ENCODE results near the gene PEX14. TPM values are rescaled to one million over a fixed set of nuclear protein-coding genes. Genes with fewer than 3 reads are reported as not detected.

The PEX14 gene
- total and polyA plus RNA-seq, 9 of the 15 experiments (the other 6 are each of a cell fraction or from before 2014, with no cell fraction given) = 2.6 to 45.7 (median 22.7) TPM

- Histone ChIP-seq H3K4me3 (no peak overlapping the region), H3K36me3 (ENCODE audit: control insufficient read depth, insufficient read depth, low read length) (peaks cover 27% of the 10 kb centered on the region; the same call in 2 of the 3 replicates), H3K27me3 (ENCODE audit: control insufficient read depth in 2 of 2, insufficient read depth in 2 of 2, low read length in 2 of 2) (no peaks in the 10 kb centered on the region), H4K20me1 (replicated peaks; ENCODE audit: control insufficient read depth, insufficient read depth, low read length) (no peaks in the 10 kb centered on the region), H3K9ac (ENCODE audit: insufficient read depth in 1 of 2, low read depth in 2 of 2, low read length in 2 of 2) (no peak overlapping the region), H3K4me1 (replicated peaks in 1 of 2; ENCODE audit: control insufficient read depth in 2 of 2, insufficient read depth in 2 of 2, low read length in 2 of 2) (peaks cover 0 to 4% of the 10 kb centered on the region in 2 experiments; a peak in 1 of 5 replicates), H3K9me3 (replicated peaks; ENCODE audit: control insufficient read depth, insufficient read depth, low read depth, low read length) (no peaks in the 10 kb centered on the region), H3K27ac (ENCODE audit: extremely low read depth, low read depth, low read length) (no peak overlapping the region), H2AFZ (ENCODE audit: low read depth, low read length) (no peak overlapping the region), H3K9me1 (ENCODE audit: control insufficient read depth, insufficient read depth, low read length) (no peaks in the 10 kb centered on the region), H3K79me2 (ENCODE audit: control insufficient read depth, insufficient read depth, low read length) (no peaks in the 10 kb centered on the region), H3K4me2 (ENCODE audit: insufficient read depth, low read length) (no peak overlapping the region)
- ChIA-PET POLR2A (interaction anchor here (0.6 to 1.5 kb wide), 2 partner anchors 10 to 53 kb away, joined by 3 to 4 read pairs; no protein-coding TSS in a partner anchor), CTCF (ENCODE audit: low intra/inter-chr PET ratio) (no interaction called here)
- ATAC-seq = no peak
- in situ Hi-C loops (cut with MboI) = no loop called here
- WGBS (ENCODE audit: insufficient coverage, low coverage, missing lambda C conversion rate) = 85% methylated on average over 9 of the region's 9 CpGs
- no peak for FAIRE-seq
- intact Hi-C loops (cut with micrococcal nuclease) = no loop called here
- DNase-seq (ENCODE audit: extremely low read depth in 1 of 4, low spot score in 3 of 4) = no peak
- BruUV-seq (replicated peaks) = no TSS peak
- TF ChIP-seq ATF1 (CRISPR knock-in tag; IDR thresholded peaks at IDR 0.05) (no peak), ATF1 (tag; IDR thresholded peaks at IDR 0.05) (no peak), KLF13 (tag; IDR thresholded peaks at IDR 0.05; ENCODE audit: borderline replicate concordance, low read depth) (no peak), KDM2B (CRISPR knock-in tag; IDR thresholded peaks at IDR 0.05) (no peak), ZNF146 (CRISPR knock-in tag; IDR thresholded peaks at IDR 0.05; ENCODE audit: unreplicated experiment) (no peak), HBP1 (CRISPR knock-in tag; IDR thresholded peaks at IDR 0.05) (no peak), SIX5 (IDR thresholded peaks at IDR 0.05; ENCODE audit: borderline replicate concordance in 1 of 2, insufficient read depth in 1 of 2, low read depth in 1 of 2, low read length in 2 of 2) (no peak), ADNP (tag; IDR thresholded peaks at IDR 0.05) (no peak), ZNF384 (IDR thresholded peaks at IDR 0.05; ENCODE audit: low read depth, low read length) (no peak), NR4A1 (CRISPR knock-in tag; IDR thresholded peaks at IDR 0.05) (no peak), NR4A1 (tag; IDR thresholded peaks at IDR 0.05) (no peak), SIN3B (IDR thresholded peaks at IDR 0.05; ENCODE audit: low read depth) (no peak), GATAD2B (IDR thresholded peaks at IDR 0.05; ENCODE audit: borderline replicate concordance) (no peak), ZNF584 (CRISPR knock-in tag; IDR thresholded peaks at IDR 0.05; ENCODE audit: low read depth) (no peak), ZNF12 (CRISPR knock-in tag; IDR thresholded peaks at IDR 0.05) (no peak), EP400 (IDR thresholded peaks at IDR 0.05) (no peak), RB1 (IDR thresholded peaks at IDR 0.05; ENCODE audit: low read depth) (no peak)
Observed at GRCh38 chr1:10621906-10622305, 147.2 kb downstream of the PEX14 start.
